Small intestine (tissue), 7 donors: ENCODE data around the gene ANKRD23. TPM values are rescaled to one million over a fixed set of nuclear protein-coding genes. Genes with fewer than 3 reads are reported as not detected.

ENCODE experiments used
- DNase-seq, 2 donors: peaks; one replicate each; pipeline versions ENCODE4 v3.0.0 to v3.0.0-alpha.2; 2013
- FAIRE-seq: peaks from 2 replicates; lab custom pipeline; 2012; peaks lifted over from hg19 to GRCh38; lab: Jason Lieb, UNC
- H3K27ac ChIP-seq, 3 donors: one replicate each; pipeline ENCODE4 v1.5.1; 2013; ENCODE audit warnings: low read length in 2 of 3, mild to moderate bottlenecking in 2 of 3, control low read depth in 1 of 3, inconsistent platforms in 1 of 3, low read depth in 1 of 3, moderate library complexity in 1 of 3
- H3K27me3 ChIP-seq, 3 donors: one replicate each; pipeline ENCODE4 v1.6.1; 2013; ENCODE audit warnings: low read length in 3 of 3, inconsistent platforms in 1 of 3; ENCODE audit not compliant: control insufficient read depth in 3 of 3, insufficient read depth in 3 of 3
- H3K36me3 ChIP-seq, 3 donors: one replicate each; pipeline ENCODE4 v1.6.1; 2013; ENCODE audit warnings: low read length in 3 of 3, inconsistent platforms in 1 of 3, low read depth in 1 of 3, mild to moderate bottlenecking in 1 of 3, moderate library complexity in 1 of 3; ENCODE audit not compliant: control insufficient read depth in 3 of 3, insufficient read depth in 2 of 3
- H3K4me1 ChIP-seq, 3 donors: one replicate each; pipeline ENCODE4 v1.6.1; 2013; ENCODE audit warnings: low read length in 2 of 3, inconsistent platforms in 1 of 3, low read depth in 1 of 3, mild to moderate bottlenecking in 1 of 3, moderate library complexity in 1 of 3; ENCODE audit not compliant: control insufficient read depth in 3 of 3, insufficient read depth in 2 of 3
- H3K4me3 ChIP-seq, 3 donors: one replicate each; pipeline ENCODE4 v1.5.1; 2013; ENCODE audit warnings: low read length in 3 of 3, control low read depth in 1 of 3, inconsistent platforms in 1 of 3, low read depth in 1 of 3, mild to moderate bottlenecking in 1 of 3, moderate library complexity in 1 of 3
- H3K9me3 ChIP-seq, 2 donors: one replicate each; pipeline ENCODE4 v1.6.1; 2013; ENCODE audit warnings: low read depth in 1 of 2, low read length in 1 of 2; ENCODE audit not compliant: control insufficient read depth in 2 of 2, insufficient read depth in 1 of 2
- WGBS, 3 donors: extraction: QIAGEN DNeasy Blood & Tissue Kit; methylation state at CpG; one replicate each; pipeline ENCODE4 v1.1.7; 2013; 5-methylcytosine and 5-hydroxymethylcytosine counted together
- polyA plus RNA-seq, 4 donors: library from polyadenylated mRNA; stranded (reverse) in 3 of 4; unstranded in 1 of 4; fragments of 200-250 nt in 3 of 4; fragments of 120-200 nt in 1 of 4; gene quantifications; one replicate each; pipeline versions ENCODE4 v1.2.1 to v1.2.3, GENCODE V29; 2013
- donor health status: healthy with polysubstance abuse.
- donor health status: control.
- donor health status: control.
- donor health status: Bipolar disorder and iron deficiency.
- donor health status: healthy.

The ANKRD23 gene
- polyA plus RNA-seq, 4 donors: 2.2 to 4.0 (median 3.2) TPM

DNA sequence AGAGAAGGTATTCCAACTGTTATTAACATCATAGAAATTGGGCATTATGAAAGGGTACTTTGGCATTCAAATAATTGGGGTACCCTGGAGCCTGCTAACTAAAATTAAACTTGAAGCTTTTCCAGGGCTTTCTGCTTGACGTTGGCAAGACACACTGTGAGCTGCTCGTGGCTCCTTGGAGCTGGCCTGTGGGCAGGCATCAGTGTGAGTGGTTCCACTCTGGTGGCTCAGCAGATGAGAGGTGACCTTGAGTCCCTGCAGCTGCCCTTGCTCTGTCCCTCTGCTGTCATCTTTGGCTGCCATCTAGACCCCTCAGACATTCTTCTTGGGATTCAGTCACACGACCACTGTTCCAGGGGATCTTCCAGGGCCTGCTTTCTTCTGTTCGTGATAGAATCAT lies 21.0 kb downstream of the ANKRD23 start:
- Histone ChIP-seq H3K27me3 (no peaks in the 10 kb centered on the region), H3K36me3 (peaks cover 4 to 77% (median 8%) of the 10 kb centered on the region in 3 donors), H3K27ac (no peak overlapping the region), H3K4me3 (no peak overlapping the region), H3K4me1 (peaks cover 14 to 59% (median 14%) of the 10 kb centered on the region in 3 donors), H3K9me3 (no peaks in the 10 kb centered on the region)
- FAIRE-seq (no peak), DNase-seq (no peak)
- 64 to 78% (median 67%) methylated on average over 4 of the region's 4 CpGs for WGBS, 3 donors

GRCh38 chr2:96821113-96821675 lies 22.6 kb downstream of the ANKRD23 start:
- WGBS, 3 donors: 21 to 58% (median 35%) methylated on average over 11 of the region's 11 CpGs
- Histone ChIP-seq H3K9me3 (no peaks in the 10 kb centered on the region), H3K4me3 (peak overlapping the region in 2 of 3 donors; percentile 9 to 37), H3K36me3 (peaks cover 2 to 62% (median 4%) of the 10 kb centered on the region in 3 donors), H3K4me1 (peaks cover 14 to 59% (median 14%) of the 10 kb centered on the region in 3 donors), H3K27me3 (no peaks in the 10 kb centered on the region), H3K27ac (peak overlapping the region; percentile 43 to 83 (median 78))
- DNase-seq (peak; percentile 71 to 76), FAIRE-seq (no peak)

DNA sequence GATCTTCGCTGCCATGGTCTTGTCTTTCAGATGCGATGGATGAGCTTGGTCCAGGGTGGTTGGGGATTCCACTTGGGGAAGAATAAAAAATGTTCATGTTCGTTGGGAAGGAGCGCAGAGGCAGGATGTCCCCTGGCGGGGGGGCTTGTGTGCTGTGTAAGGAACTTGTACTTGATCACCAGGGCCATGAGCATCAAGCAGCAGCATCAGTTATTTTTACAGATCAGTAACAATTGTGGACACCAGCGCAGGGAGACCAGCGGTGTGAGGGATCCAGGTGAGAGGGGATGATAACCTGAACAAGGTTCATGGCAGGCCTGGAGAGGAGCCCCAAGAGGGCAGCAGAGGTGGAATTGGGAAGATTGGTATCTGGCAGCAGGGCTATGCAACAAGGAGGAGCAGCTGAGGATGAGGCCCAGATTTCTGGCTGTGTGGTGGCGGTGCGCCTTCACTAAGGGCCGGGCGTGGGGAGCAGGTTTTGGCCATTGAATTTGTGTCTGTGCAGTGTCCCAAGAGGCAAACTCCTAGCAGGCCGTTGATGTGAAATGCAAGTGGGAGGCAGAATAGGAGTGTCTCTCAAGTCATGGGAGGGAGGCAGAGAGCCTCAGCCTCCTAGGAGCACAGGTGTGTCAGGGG lies 23.8 kb downstream of the ANKRD23 start:
- Histone ChIP-seq H3K27ac (peak overlapping the region; percentile 43 to 83 (median 78)), H3K27me3 (no peaks in the 10 kb centered on the region), H3K4me3 (peak overlapping the region in 2 of 3 donors; percentile 9 to 37), H3K4me1 (peaks cover 14 to 63% (median 14%) of the 10 kb centered on the region in 3 donors), H3K36me3 (peaks cover 0 to 50% (median 0%) of the 10 kb centered on the region in 3 donors), H3K9me3 (no peaks in the 10 kb centered on the region)
- no peak for FAIRE-seq
- 31 to 67% (median 57%) methylated on average over 12 of the region's 12 CpGs for WGBS, 3 donors
- DNase-seq: no peak

DNA sequence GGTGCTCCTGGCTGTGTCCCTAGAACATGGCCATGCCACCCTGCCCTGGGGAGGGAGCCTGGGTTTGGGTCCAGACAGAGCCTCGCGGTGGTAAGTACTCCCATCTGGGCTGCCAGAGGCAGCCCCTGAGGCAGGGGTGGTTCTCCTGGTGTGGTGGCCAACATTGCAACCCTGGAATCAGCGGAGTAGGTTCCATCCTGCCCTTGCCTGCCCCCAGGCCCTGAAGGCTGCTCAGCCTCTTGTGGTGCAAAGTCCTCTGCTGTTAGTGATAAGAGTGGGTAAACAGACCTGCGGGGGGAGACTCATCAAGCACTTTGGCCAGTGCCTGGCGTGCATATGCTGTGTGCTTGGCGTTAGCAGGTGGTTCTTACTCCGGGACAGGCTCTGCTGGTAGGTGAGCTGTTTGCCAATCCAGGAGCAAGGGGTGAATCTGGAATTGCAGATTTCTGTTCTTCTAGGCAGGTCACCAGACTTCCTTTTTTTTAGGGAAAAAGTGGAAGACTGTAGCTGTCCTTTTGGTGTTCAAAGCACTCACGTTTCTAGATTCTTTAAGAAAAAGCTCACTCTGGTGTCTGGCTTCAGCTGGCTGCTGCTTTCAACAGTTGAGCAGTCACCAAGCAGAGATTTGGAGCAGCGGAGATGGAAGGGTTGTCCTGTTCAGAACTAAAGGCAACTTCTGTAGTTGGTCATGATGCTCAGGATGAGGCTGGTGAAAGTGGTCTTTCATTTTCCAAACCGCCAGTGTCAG lies 24.5 kb downstream of the ANKRD23 start:
- peak overlapping the region in 2 of 3 donors; percentile 22 to 42 for H3K4me3 ChIP-seq
- H3K27ac ChIP-seq: peak overlapping the region; percentile 54 to 83 (median 78)
- FAIRE-seq: no peak
- no peaks in the 10 kb centered on the region for H3K9me3 ChIP-seq
- 24 to 61% (median 37%) methylated on average over 9 to 10 of the region's 10 CpGs for WGBS, 3 donors
- peaks cover 0 to 43% (median 0%) of the 10 kb centered on the region in 3 donors for H3K36me3 ChIP-seq
- no peaks in the 10 kb centered on the region for H3K27me3 ChIP-seq
- peak; percentile 93 to 98 for DNase-seq
- peaks cover 14 to 59% (median 14%) of the 10 kb centered on the region in 3 donors for H3K4me1 ChIP-seq

DNA sequence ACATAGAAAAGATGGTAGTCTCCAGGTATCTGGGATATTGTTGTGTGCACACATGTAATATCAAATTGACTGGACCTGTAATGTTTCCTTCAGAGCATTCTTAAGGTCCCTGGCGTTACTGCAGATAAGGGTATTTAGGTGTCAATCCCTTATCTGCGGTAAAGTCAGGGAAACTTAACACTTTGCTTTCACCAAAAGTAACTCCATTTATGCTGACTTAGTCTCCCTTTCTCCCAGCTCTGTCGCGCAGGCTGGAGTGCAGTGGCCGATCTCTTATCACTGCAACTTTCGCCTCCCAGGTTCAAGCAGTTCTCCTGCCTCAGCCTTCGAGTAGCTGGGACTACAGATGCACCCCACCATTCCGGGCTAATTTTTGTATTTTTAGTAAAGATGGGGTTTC lies 25.9 kb downstream of the ANKRD23 start:
- Histone ChIP-seq H3K27me3 (no peaks in the 10 kb centered on the region), H3K36me3 (peaks cover 0 to 32% (median 0%) of the 10 kb centered on the region in 3 donors), H3K4me3 (peak overlapping the region in 2 of 3 donors; percentile 60 to 68), H3K27ac (no peak overlapping the region), H3K9me3 (no peaks in the 10 kb centered on the region), H3K4me1 (peaks cover 14 to 49% (median 14%) of the 10 kb centered on the region in 3 donors)
- WGBS, 3 donors: 27 to 66% (median 50%) methylated on average over 8 of the region's 8 CpGs
- DNase-seq (peak in 1 of 2 donors; percentile 40), FAIRE-seq (no peak)

DNA sequence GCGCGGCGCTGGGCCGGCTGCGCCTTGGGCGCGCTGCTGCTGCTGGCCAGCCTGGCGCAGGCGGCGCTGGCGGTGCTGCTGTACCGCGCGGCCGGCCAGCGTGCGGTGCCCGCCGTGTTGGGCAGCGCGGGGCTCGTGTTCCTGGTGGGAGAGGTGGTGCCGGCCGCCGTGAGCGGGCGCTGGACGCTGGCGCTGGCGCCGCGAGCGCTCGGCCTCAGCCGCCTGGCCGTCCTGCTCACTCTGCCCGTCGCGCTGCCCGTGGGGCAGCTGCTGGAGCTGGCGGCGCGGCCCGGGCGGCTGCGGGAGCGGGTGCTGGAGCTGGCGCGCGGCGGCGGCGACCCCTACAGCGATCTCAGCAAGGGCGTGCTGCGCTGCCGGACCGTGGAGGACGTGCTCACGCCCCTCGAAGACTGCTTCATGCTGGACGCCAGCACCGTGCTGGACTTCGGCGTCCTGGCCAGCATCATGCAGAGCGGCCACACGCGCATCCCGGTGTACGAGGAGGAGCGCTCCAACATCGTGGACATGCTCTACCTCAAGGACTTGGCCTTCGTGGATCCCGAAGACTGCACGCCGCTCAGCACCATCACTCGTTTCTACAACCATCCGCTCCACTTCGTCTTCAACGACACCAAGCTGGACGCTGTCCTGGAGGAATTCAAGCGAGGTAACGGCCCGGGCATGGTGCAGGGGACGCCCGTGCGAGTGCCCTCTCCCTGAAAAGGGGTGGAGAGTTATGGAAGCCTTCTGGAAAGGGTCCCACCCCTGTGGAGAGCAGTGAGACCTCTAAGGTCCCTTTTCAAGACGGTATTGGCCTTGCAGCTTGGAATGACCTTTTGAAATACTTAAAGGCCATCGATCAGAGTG lies 26.8 kb downstream of the ANKRD23 start:
- peaks cover 14 to 42% (median 17%) of the 10 kb centered on the region in 3 donors for H3K4me1 ChIP-seq
- DNase-seq (no peak), FAIRE-seq (no peak)
- no peaks in the 10 kb centered on the region for H3K9me3 ChIP-seq
- H3K27me3 ChIP-seq: no peaks in the 10 kb centered on the region
- WGBS, 3 donors: 1 to 5% (median 3%) methylated on average over 68 to 89 of the region's 89 CpGs
- H3K4me3 ChIP-seq: peak overlapping the region; percentile 29 to 68 (median 60)
- H3K36me3 ChIP-seq: peaks cover 0 to 29% (median 0%) of the 10 kb centered on the region in 3 donors
- peak overlapping the region in 2 of 3 donors; percentile 97 to 98 for H3K27ac ChIP-seq

DNA sequence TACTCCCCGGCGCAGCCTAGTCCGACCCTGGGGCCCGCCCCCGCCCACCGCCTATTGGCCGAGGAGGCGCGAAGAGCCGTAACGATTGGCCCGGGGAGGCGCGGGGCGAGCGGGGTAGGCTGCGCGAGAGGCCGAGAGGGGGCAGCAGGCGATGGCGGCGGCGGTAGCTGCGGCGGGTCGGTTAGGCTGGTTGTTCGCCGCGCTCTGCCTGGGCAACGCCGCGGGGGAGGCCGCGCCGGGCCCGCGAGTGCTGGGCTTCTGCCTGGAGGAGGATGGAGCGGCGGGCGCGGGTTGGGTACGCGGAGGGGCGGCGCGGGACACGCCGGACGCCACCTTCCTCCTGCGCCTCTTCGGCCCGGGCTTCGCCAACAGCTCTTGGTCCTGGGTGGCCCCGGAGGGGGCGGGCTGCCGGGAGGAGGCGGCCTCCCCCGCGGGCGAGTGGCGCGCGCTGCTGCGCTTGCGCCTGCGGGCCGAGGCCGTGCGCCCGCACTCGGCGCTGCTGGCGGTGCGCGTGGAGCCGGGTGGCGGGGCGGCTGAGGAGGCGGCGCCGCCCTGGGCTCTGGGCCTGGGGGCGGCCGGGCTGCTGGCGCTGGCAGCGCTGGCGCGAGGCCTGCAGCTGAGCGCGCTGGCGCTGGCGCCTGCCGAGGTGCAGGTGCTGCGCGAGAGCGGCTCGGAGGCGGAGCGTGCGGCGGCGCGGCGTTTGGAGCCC lies 27.5 kb downstream of the ANKRD23 start, which contains the start of gene CNNM3:
Gene CNNM3 (plus strand): TSS at position 142 of the 709 bp plus-strand sequence. CDS start 10 bp downstream, at position 152.
- H3K4me1 ChIP-seq: peaks cover 14 to 34% (median 17%) of the 10 kb centered on the region in 3 donors
- H3K27me3 ChIP-seq: no peaks in the 10 kb centered on the region
- H3K27ac ChIP-seq: peak within 1 kb of the TSS; percentile 89 to 98 (median 97)
- 0 to 1% (median 0%) methylated on average over 46 to 103 of the region's 103 CpGs for WGBS, 3 donors
- H3K4me3 ChIP-seq: peak within 1 kb of the TSS; percentile 62 to 73 (median 68)
- FAIRE-seq (no peak), DNase-seq (peak; percentile 95 to 98)
- no peaks in the 10 kb centered on the region for H3K9me3 ChIP-seq
- H3K36me3 ChIP-seq: peaks cover 0 to 31% (median 0%) of the 10 kb centered on the region in 3 donors
